KMS-11 (cell line): ENCODE data around the gene TCEA3.

ENCODE experiments used
- H2AFZ ChIP-seq: fragments of 200-600 bp; sonication (generic); 2 replicates; pipeline ENCODE4 v1.6.1; 2016; ENCODE audit warnings: antibody characterized with exemption, mixed run types, low read depth
- H3K27ac ChIP-seq: fragments of 200-600 bp; sonication (generic); 2 replicates; pipeline ENCODE4 v1.6.1; 2016; ENCODE audit warnings: mild to moderate bottlenecking, mixed run types
- H3K27me3 ChIP-seq: fragments of 200-600 bp; sonication (generic); 2 replicates; pipeline ENCODE4 v1.6.1; 2017; ENCODE audit warnings: mild to moderate bottlenecking, low read depth, mixed run types, moderate library complexity; ENCODE audit not compliant: insufficient read depth
- H3K36me3 ChIP-seq: fragments of 200-600 bp; sonication (generic); 2 replicates; pipeline ENCODE4 v1.6.1; 2017; ENCODE audit warnings: mild to moderate bottlenecking, mixed run types; ENCODE audit not compliant: insufficient read depth
- H3K4me1 ChIP-seq: fragments of 200-600 bp; sonication (generic); 2 replicates; pipeline ENCODE4 v1.6.1; 2016; ENCODE audit warnings: mild to moderate bottlenecking, low read depth, mixed run types; ENCODE audit not compliant: poor library complexity, severe bottlenecking
- H3K4me2 ChIP-seq: fragments of 200-600 bp; sonication (generic); 2 replicates; pipeline ENCODE4 v1.7.0; 2016; ENCODE audit warnings: mild to moderate bottlenecking, mixed run types
- H3K4me3 ChIP-seq: fragments of 200-600 bp; sonication (generic); IDR thresholded peaks from 2 replicates; pipeline ENCODE4 v1.6.1; 2017; ENCODE audit warnings: low read depth, low read length, mixed read lengths; ENCODE audit not compliant: insufficient read depth
- H3K79me2 ChIP-seq: fragments of 200-600 bp; sonication (generic); 2 replicates; pipeline ENCODE4 v1.6.1; 2016; ENCODE audit warnings: low read depth, mixed run types; ENCODE audit not compliant: insufficient read depth
- H3K9ac ChIP-seq: fragments of 200-600 bp; sonication (generic); 2 replicates; pipeline ENCODE4 v1.6.1; 2016; ENCODE audit warnings: mild to moderate bottlenecking, mixed run types
- H4K20me1 ChIP-seq: fragments of 200-600 bp; sonication (generic); 2 replicates; pipeline ENCODE4 v1.6.1; 2016; ENCODE audit warnings: mild to moderate bottlenecking, mixed run types; ENCODE audit not compliant: insufficient read depth
- CTCF ChIP-seq: fragments of 200-600 bp; sonication (generic); conservative IDR thresholded peaks from 2 replicates; pipeline ENCODE4 v1.6.1; 2017; ENCODE audit warnings: low read depth, mild to moderate bottlenecking, antibody characterized with exemption, low read length, moderate library complexity, mixed read lengths

The TCEA3 gene

GRCh38 chr1:23403038-23403336, 21.6 kb downstream of the TCEA3 start:
- Histone ChIP-seq H3K4me2 (no peak overlapping the region), H4K20me1 (no peaks in the 10 kb centered on the region), H3K4me1 (peaks cover 5% of the 10 kb centered on the region), H3K79me2 (no peaks in the 10 kb centered on the region), H3K4me3 (no peak overlapping the region), H3K9ac (no peak overlapping the region), H2AFZ (no peak overlapping the region), H3K27me3 (no peaks in the 10 kb centered on the region), H3K27ac (no peak overlapping the region), H3K36me3 (no peaks in the 10 kb centered on the region)
- no peak for TF ChIP-seq CTCF

GRCh38 chr1:23402286-23403037, 22.1 kb downstream of the TCEA3 start:
- no peak for TF ChIP-seq CTCF
- H3K4me1 ChIP-seq = peaks cover 5% of the 10 kb centered on the region
- no peaks in the 10 kb centered on the region for H4K20me1 ChIP-seq
- no peaks in the 10 kb centered on the region for H3K79me2 ChIP-seq
- no peaks in the 10 kb centered on the region for H3K36me3 ChIP-seq
- no peak overlapping the region for H2AFZ ChIP-seq
- H3K4me3 ChIP-seq = no peak overlapping the region
- no peak overlapping the region for H3K27ac ChIP-seq
- no peak overlapping the region for H3K4me2 ChIP-seq
- no peak overlapping the region for H3K9ac ChIP-seq
- H3K27me3 ChIP-seq = no peaks in the 10 kb centered on the region

GRCh38 chr1:23401313-23401712, 23.2 kb downstream of the TCEA3 start:
- no peak overlapping the region for H3K4me2 ChIP-seq
- TF ChIP-seq CTCF = no peak

GRCh38 chr1:23400324-23401114, 24.0 kb downstream of the TCEA3 start:
- no peak overlapping the region for H3K4me2 ChIP-seq
- TF ChIP-seq CTCF = no peak
- no peaks in the 10 kb centered on the region for H3K79me2 ChIP-seq
- H3K27me3 ChIP-seq = no peaks in the 10 kb centered on the region
- peaks cover 5% of the 10 kb centered on the region for H3K4me1 ChIP-seq
- no peak overlapping the region for H3K4me3 ChIP-seq
- H3K27ac ChIP-seq = no peak overlapping the region
- H3K9ac ChIP-seq = no peak overlapping the region
- H3K36me3 ChIP-seq = no peaks in the 10 kb centered on the region
- H2AFZ ChIP-seq = no peak overlapping the region
- H4K20me1 ChIP-seq = no peaks in the 10 kb centered on the region

More at GRCh38 chr1:23401313-23401712, 23.2 kb downstream of the TCEA3 start:
- no peak overlapping the region for H2AFZ ChIP-seq
- H3K36me3 ChIP-seq = no peaks in the 10 kb centered on the region
- no peaks in the 10 kb centered on the region for H3K79me2 ChIP-seq
- H3K4me3 ChIP-seq = no peak overlapping the region
- no peak overlapping the region for H3K9ac ChIP-seq
- no peaks in the 10 kb centered on the region for H4K20me1 ChIP-seq
- no peaks in the 10 kb centered on the region for H3K27me3 ChIP-seq
- no peak overlapping the region for H3K27ac ChIP-seq
- H3K4me1 ChIP-seq = peaks cover 5% of the 10 kb centered on the region
